Lower lobe of right lung (tissue), 2 donors: ENCODE measurements around the gene AGXT. TPM values are rescaled to one million over a fixed set of nuclear protein-coding genes. Genes with fewer than 3 reads are reported as not detected.

Experiments
- ATAC-seq, 2 donors: fragments of 200-7000 bp; cut with Tn5 transposase; one replicate each; pipeline ENCODE4 v1.9.1; 2020 to 2022; ENCODE audit warnings: mild to moderate bottlenecking in 2 of 2, moderate library complexity in 2 of 2
- DNase-seq: peaks from one replicate; pipeline ENCODE4 v3.0.0-alpha.2; 2020
- H3K27ac ChIP-seq: fragments of 200-600 bp; one replicate; pipeline ENCODE4 v1.8.0; 2022
- H3K27me3 ChIP-seq: fragments of 200-600 bp; one replicate; pipeline ENCODE4 v1.8.0; 2022; ENCODE audit warnings: low read depth
- H3K36me3 ChIP-seq: fragments of 200-600 bp; one replicate; pipeline ENCODE4 v1.8.0; 2022; ENCODE audit warnings: mild to moderate bottlenecking
- H3K4me1 ChIP-seq: fragments of 200-600 bp; one replicate; pipeline ENCODE4 v1.8.0; 2022
- H3K4me3 ChIP-seq: fragments of 200-600 bp; one replicate; pipeline ENCODE4 v1.8.0; 2022; ENCODE audit warnings: mild to moderate bottlenecking
- H3K9me3 ChIP-seq: fragments of 200-600 bp; one replicate; pipeline ENCODE4 v1.8.0; 2022
- CTCF ChIP-seq: fragments of 200-600 bp; IDR thresholded peaks from one replicate; pipeline ENCODE4 v1.8.0; 2022; ENCODE audit warnings: antibody characterized with exemption, mild to moderate bottlenecking
- intact Hi-C: fragments of 100-400 bp; cut with DNase I; formaldehyde crosslinking; loops from one replicate; pipeline ENCODE4 v1.11.0; 2022
- total RNA-seq: library from RNA; stranded (reverse); fragmentation: NEBNext Ultra II Directional; extraction: Animal tissue kit (Norgen Biotek cat#: 25700); gene quantifications from one replicate; pipeline ENCODE4 v1.2.1, GENCODE V29; 2021
- donor health status: DM: no; HTN: yes; CAD: no; lungs with severe emphysema.

Gene AGXT
- total RNA-seq, 1 donor from 2014 or later, result not detected

GRCh38 chr2:240898731-240899467, 30.3 kb downstream of the AGXT start:
- H3K27me3 ChIP-seq, result no peaks in the 10 kb centered on the region
- intact Hi-C loops, result no loop called here
- TF ChIP-seq CTCF, result no peak
- H3K4me3 ChIP-seq, result no peak overlapping the region
- H3K27ac ChIP-seq, result peak overlapping the region; percentile 78
- H3K9me3 ChIP-seq, result no peaks in the 10 kb centered on the region
- ATAC-seq, result no peak
- peak; percentile 28 for DNase-seq
- no peaks in the 10 kb centered on the region for H3K36me3 ChIP-seq
- peaks cover 24% of the 10 kb centered on the region for H3K4me1 ChIP-seq

GRCh38 chr2:240899468-240899865, 30.8 kb downstream of the AGXT start:
- DNase-seq (peak; percentile 44), ATAC-seq (no peak)
- Histone ChIP-seq H3K4me3 (no peak overlapping the region), H3K36me3 (no peaks in the 10 kb centered on the region), H3K4me1 (peaks cover 24% of the 10 kb centered on the region), H3K27ac (no peak overlapping the region), H3K9me3 (no peaks in the 10 kb centered on the region), H3K27me3 (no peaks in the 10 kb centered on the region)
- no peak for TF ChIP-seq CTCF
- intact Hi-C loops, result no loop called here

- H3K4me3 ChIP-seq, result no peak overlapping the region
- intact Hi-C loops, result no loop called here
- no peak for TF ChIP-seq CTCF
- no peaks in the 10 kb centered on the region for H3K36me3 ChIP-seq
- H3K27ac ChIP-seq, result no peak overlapping the region
- ATAC-seq, result no peak
- DNase-seq, result peak; percentile 40
- H3K27me3 ChIP-seq, result no peaks in the 10 kb centered on the region
- H3K9me3 ChIP-seq, result no peaks in the 10 kb centered on the region
- H3K4me1 ChIP-seq, result peaks cover 24% of the 10 kb centered on the region
These were observed 31.7 kb downstream of the AGXT start for GRCh38 chr2:240900141-240900860.

- Histone ChIP-seq H3K4me1 (peaks cover 20% of the 10 kb centered on the region), H3K36me3 (no peaks in the 10 kb centered on the region), H3K27me3 (no peaks in the 10 kb centered on the region), H3K4me3 (no peak overlapping the region), H3K27ac (no peak overlapping the region), H3K9me3 (no peaks in the 10 kb centered on the region)
- intact Hi-C loops, result no loop called here
- no peak for TF ChIP-seq CTCF
- ATAC-seq, result no peak
- peak; percentile 28 for DNase-seq
These were observed 33.5 kb downstream of the AGXT start for GRCh38 chr2:240901986-240902614.

- H3K36me3 ChIP-seq, result no peaks in the 10 kb centered on the region
- no peak overlapping the region for H3K27ac ChIP-seq
- no peak for DNase-seq
- intact Hi-C loops, result no loop called here
- no peak for ATAC-seq
- no peaks in the 10 kb centered on the region for H3K9me3 ChIP-seq
- H3K4me3 ChIP-seq, result no peak overlapping the region
- H3K27me3 ChIP-seq, result no peaks in the 10 kb centered on the region
- H3K4me1 ChIP-seq, result peaks cover 20% of the 10 kb centered on the region
- no peak for TF ChIP-seq CTCF
These were observed 34.0 kb downstream of the AGXT start for GRCh38 chr2:240902615-240903041.
